HG03103 (cell line): ENCODE results near the gene MTG1.
"Not testable (repeated sequence)": the region's sequence is repeated elsewhere in the genome, so short reads cannot be mapped to it uniquely, and the experiment has no call there.

Experiments
- ATAC-seq: cut with Tn5 transposase; IDR thresholded peaks from one replicate; pipeline ENCODE4 v1.9.1; 2021; ENCODE audit warnings: low read depth; ENCODE audit not compliant: unreplicated experiment

The MTG1 gene

GRCh38 chr10:133396035-133396624, 2.2 kb downstream of the MTG1 start:
- no peak for ATAC-seq

DNA sequence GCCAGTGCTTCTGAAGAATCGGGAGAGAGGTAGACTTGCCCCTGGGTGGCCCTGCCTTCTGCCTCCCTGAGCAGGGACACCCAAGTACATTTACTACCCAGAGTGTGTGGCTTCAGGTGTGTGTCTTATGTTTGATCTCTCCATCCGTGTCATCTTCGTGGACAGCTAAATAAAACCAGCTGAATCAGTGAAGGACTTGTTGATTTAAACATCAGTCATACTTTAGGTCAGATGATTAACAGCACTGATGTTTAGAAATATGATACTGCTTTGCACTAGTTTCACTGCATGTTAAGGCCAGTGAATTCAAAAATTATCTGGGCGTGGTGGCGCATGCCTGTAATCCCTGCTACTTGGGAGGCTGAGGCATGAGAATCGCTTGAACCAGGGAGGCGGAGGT, 4.0 kb downstream of the MTG1 start:
- ATAC-seq = no peak

- ATAC-seq = no peak
Measured at GRCh38 chr10:133399123-133399601, 5.2 kb downstream of the MTG1 start.

DNA sequence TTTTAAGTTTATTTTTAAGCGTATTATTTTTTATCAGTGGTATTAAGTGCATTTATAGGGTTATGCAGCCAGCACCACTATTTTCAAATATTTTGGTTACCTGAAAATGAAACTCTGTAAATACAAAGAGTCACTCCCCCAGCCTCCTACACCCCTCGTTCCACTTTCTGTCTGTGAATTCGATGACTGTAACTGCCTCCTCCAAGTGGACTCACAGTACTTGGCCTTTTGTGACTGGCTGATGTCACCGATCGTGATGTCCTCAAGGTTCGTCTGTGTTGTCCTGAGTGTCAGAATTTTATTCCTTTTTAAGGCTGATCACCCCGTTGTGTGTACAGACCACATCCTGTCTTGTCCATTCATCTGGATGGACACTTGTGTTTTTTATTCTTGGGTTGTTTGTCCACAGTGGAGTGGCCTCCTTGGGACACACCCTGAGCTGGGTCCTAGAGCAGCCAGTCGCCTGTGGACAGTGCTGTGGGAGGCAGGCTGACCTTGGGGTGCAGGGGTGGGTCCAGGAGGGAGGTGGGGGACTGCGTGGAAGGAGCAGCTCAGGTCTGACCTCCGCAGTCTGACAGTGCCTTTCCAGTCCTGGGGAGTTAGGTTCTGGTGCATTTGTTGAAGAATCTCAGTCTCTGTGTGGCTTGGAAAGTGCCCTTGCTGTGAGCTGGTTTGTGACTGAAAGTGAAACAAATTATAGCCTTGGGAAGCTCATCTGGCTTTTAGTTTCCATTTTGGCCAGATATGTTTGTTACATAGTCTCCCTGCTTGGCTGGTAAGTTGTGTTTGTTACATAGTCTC, 6.9 kb downstream of the MTG1 start:
- ATAC-seq = peak; percentile 65

GRCh38 chr10:133401500-133401899, 7.5 kb downstream of the MTG1 start:
- ATAC-seq = no peak

GRCh38 chr10:133401981-133402725, 8.2 kb downstream of the MTG1 start:
- ATAC-seq = no peak

DNA sequence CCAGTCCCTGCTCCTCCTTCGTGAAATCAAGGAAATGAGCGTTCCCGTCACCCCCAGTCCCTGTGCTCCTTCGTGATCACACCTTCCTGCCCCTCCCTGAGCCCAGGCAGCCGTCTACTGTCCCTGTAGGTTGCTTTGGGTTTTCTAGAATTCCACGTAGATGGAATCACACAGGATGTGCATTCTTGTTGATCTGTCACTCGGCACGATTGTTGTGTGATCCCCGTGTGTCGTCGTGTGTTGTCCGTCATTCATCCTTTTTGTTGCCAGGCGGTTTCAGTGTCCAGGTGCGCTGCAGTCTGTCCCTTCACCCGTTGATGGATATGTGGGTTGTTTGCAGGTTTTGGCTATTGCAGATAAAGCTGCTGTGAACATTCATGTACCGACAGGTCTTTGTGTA, 9.4 kb downstream of the MTG1 start:
- no peak for ATAC-seq

DNA sequence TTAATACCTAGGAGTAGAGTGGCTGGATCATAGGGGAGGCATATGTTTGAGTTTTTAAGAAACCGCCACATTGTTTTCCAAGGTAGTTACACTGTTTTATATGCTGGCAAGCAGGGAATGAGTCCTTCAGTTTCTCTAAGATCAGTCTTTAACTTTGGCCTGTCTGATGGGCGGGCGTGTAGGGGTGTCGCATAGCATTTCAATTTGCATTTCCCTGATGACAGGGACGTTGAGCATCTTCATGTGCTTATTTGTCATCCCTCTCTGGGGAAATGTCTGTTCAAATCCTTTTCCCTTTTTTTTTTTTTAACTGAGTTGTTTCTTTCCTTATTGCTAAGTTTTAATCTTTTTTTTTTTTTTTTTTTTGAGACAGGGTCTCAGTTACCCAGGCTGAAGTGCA, 9.8 kb downstream of the MTG1 start:
- no peak for ATAC-seq

GRCh38 chr10:133405272-133405671, 11.3 kb downstream of the MTG1 start:
- ATAC-seq = no peak

DNA sequence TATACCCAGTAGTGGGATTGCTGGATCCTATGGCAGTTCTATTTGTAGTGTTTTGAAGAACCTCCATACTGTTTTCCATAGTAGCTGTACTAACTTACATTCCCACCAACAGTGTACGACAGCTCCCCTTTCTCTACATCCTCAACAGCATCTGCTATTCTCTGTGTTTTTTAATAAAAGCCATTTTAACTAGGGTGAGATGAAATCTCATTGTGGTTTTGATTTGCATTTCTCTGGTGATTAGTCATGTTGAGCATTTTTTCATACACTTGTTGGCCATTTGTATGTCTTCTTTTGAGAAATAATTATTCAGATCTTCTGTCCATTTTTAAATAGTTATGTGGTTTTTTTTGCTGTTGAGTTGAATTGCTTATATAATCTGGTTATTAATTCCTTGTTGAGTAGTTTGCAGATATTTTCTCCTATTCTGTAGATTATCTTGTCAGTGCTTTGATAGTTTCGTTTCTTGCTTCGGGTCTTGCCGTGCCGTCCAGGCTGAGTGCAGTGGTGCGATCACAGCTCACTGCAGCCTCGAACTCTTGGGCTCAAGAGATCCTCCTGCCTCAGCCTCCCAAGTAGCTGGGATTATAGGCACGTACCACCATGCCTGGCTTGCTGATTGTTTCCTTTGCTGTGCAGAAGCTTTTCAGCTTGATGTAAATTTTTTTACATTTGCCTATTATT, 12.0 kb downstream of the MTG1 start:
- peak; percentile 45 for ATAC-seq

GRCh38 chr10:133411523-133412380, 17.8 kb downstream of the MTG1 start:
- ATAC-seq = no peak

DNA sequence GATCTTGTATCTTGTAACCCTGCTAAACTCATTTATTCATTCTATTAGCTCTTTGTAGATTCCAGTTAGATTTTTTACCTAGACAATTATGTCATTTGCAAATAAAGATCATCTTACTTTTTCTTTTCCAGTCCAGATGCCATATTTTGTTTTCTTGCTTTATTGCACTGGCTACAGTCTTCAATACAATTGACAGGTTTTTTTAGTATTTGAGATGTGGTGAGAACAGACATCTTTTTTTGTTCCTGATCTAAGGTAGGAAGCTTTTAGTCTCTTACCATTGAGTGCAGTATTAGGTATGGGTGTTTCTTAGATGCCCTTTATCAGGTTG, 18.4 kb downstream of the MTG1 start:
- ATAC-seq = no peak

DNA sequence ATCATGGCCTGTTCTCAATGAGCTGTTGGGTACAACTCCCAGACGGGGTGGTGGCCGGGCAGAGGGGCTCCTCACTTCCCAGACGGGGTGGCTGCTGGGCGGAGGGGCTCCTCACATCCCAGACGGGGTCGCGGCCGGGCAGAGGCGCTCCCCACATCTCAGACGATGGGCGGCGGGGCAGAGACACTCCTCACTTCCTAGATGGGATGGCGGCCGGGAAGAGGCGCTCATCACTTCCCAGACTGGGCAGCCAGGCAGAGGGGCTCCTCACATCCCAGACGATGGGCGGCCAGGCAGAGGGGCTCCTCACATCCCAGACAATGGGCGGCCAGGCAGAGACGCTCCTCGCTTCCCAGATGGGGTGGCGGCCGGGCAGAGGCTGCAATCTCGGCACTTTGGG, 20.4 kb downstream of the MTG1 start:
- ATAC-seq = not testable (repeated sequence)

DNA sequence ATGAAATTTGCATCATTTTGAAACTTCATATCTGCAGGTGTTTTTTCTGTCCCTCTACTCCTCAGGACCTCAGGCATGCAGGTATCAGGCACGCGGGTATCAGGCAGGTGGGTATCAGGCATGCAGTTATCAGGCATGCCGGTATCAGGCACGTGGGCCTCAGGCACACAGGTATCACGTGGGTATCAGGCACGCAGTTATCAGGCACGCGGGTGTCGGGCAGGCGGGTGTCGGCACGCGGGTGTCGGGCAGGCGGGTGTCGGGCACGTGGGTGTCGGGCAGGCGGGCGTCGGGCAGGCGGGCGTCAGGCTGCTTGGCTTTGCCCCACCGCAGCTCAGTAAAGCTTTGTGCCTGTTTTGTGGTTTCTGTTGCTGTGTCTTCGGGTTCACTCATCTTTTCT, 21.8 kb downstream of the MTG1 start:
- ATAC-seq = no peak

- no peak for ATAC-seq
Measured at GRCh38 chr10:133418289-133418993, 24.5 kb downstream of the MTG1 start.

DNA sequence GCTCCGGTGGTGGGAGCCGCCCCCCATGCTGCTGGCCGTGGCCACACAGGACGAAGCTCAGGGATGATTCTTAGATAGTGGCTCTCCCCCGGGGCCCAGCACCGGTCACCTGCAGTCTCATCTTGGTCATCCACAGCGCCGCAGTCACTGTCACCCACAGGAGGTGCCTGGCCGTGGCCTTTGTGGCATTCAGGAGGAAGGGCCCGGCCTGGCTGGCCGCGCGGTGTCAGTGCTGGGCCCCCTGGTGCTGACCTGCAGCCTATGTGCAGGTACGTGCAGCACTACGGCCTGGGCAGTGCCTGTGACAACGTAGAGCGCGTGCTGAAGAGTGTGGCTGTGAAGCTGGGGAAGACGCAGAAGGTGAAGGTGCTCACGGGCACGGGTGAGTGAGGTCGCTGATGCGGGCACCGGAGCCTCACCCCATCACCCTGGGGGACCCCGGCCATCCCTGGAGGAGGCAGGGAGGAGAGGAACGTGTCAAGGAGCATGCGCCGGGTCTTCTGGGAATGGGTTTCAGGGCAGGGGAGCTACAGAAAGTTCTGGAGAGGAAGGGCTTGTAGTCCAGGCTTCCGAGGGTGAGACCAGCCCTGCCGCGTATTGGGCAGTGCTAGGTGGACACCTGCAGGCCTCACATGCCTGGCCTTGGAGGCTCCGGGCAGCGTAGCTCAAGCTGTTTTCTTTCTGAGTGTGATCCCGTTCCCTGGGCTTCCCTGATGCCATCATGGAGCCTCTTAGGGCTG, 25.4 kb downstream of the MTG1 start:
- ATAC-seq = no peak

- ATAC-seq = no peak
Measured at GRCh38 chr10:133420028-133420427, 26.1 kb downstream of the MTG1 start.

- no peak for ATAC-seq
Measured at GRCh38 chr10:133420579-133420978, 26.6 kb downstream of the MTG1 start.
